ENCODE data around the gene EEIG1.
A peak's percentile ranks its signal among the peaks of the same experiment; 100 is the strongest.
"Not testable (repeated sequence)": the region's sequence is repeated elsewhere in the genome, so short reads cannot be mapped to it uniquely, and the experiment has no call there.

EEIG1 gene

DNA sequence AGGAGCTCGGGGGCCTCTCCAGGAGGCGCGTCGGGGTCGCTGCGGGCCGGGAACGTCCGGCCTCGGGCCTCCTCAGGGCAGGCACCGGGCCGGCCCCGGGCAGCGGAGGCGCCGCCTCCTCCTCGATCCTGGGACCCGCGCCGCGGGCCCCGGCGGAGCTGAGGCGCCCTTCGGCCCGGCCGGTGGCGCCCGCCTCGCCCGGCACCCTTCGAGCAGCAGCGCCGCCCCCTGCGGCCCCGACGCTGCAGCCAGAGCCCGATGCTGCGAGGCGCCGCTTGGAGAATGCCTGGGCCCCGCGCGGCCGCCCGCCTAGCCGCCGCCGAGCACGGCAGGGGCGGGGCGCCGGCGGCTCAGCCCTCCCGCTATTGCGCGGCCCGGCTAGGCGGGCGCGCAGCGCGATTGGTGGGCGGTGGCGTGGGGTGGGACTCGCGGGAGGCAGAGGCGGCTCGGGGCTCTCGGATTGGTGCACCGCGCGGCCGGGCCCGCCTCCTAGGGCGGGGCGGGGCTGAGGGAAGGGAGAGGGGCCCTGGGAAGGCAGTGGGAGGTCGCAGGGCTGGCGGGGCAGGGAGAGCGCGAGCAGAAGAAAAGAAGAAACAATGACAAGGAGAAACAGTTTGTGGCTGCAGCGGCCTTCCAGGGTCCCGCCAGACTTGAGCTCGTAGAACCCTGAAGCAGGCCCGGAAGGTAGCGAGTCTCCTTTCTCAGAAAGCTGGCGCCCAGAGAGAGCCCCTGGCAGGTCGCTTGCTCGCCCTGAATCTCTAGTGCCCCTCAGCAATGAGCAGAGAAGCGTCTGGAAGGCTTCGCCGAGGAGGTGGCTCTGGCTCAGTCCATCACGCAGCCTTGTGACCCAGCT is at the start of gene EEIG1:
Gene EEIG1 (minus strand): TSS at position 284 of the 853 bp plus-strand sequence. CDS start 852 bp downstream, outside the sequence.
- peak; percentile 96 for DNase-seq

GRCh38 chr9:128027705-128028104 is 46.9 kb upstream of the EEIG1 start:
- no peak for DNase-seq

GRCh38 chr9:128026773-128027541 is 46.2 kb upstream of the EEIG1 start:
- peak; percentile 63 for DNase-seq

- DNase-seq: no peak
Observed at GRCh38 chr9:128026255-128026772, 45.5 kb upstream of the EEIG1 start.

GRCh38 chr9:128025736-128026135 is 44.9 kb upstream of the EEIG1 start:
- no peak for DNase-seq

DNA sequence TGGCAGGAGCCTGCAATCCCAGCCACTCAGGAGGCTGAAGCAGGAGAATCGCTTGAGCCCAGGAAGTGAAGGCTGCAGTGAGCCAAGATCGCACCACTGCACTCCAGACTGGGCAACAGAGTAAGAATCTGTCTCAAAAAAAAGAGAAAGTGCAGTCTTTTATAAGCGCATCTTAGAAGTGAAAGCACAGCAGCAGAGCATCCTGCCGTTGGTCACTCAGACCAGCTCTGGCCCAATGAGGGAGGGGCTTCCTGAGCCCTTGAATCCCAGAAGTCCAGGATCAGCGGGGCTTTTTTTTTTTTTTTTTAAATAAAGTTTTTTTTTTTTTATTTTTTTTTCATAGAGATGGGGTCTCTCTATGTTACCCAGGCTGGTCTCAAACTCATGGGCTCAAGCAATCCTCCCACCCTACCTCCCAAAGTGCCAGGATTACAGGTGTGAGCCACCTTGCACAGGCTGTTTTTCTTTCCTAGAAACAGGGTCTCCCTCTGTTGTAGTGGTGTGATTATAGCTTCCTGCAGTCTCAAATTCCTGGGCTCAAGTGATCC is 44.0 kb upstream of the EEIG1 start:
- DNase-seq: no peak

DNA sequence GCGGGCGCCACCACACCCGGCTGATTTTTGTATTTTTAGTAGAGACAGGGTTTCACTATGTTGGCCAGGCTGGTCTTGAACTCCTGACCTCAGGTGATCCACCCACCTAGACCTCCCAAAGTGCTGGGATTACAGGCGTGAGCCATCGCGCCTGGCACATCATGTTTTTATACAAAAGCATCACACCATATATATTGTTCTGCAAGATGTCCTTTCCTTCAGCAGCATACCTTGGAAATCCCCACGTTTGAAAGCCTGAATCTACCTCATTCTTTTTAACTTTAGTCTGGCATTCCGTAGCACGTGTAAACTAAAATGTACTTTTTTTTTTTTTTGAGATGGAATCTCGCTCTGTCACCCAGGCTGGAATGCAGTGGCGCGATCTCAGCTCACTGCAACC is 42.9 kb upstream of the EEIG1 start:
- DNase-seq: not testable (repeated sequence)

DNA sequence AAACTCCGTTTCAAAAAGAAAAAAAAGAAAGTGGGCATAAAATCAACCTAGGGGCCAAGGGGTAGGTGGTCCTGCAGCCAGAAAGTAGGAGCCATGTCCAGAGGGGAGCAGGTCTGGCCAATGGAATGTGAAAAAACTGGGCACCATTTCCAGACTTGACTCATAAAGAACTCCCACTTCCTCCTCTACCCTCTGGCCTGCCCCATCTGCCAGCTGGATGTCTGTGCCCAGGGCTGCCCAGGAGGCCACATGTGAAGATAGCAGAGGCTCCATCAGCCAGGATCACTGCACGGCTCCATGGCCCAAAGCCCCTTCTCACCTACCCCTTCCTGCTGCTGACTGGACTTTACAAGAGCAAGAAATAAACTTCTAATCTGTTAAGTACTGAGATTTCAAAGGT is 42.1 kb upstream of the EEIG1 start:
- DNase-seq: peak; percentile 30

- no peak for DNase-seq
Observed at GRCh38 chr9:128021098-128021497, 40.3 kb upstream of the EEIG1 start.

DNA sequence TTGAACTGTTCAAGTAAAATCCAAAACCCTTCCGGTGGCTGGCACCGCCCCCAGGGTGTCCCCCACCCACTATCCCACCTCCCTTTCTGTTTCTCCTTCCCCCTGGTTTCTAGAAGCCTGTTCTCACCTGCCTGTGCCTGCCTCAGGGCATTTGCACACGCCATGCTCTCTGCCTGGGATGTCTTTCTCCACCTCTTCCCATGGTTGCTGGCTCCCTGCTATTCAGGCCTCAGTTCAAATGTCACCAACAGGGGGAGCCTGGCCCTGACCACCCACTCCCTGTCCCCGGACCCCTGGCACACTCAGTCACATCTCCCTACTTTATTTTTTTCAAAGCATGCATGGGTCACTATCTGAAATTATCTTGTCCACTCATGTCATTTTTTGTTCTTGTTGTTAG is 39.9 kb upstream of the EEIG1 start:
- DNase-seq: no peak

- DNase-seq: peak; percentile 39
Observed at GRCh38 chr9:128015696-128016095, 34.9 kb upstream of the EEIG1 start.

GRCh38 chr9:128011071-128011817 is 30.5 kb upstream of the EEIG1 start:
- DNase-seq: peak; percentile 32

DNA sequence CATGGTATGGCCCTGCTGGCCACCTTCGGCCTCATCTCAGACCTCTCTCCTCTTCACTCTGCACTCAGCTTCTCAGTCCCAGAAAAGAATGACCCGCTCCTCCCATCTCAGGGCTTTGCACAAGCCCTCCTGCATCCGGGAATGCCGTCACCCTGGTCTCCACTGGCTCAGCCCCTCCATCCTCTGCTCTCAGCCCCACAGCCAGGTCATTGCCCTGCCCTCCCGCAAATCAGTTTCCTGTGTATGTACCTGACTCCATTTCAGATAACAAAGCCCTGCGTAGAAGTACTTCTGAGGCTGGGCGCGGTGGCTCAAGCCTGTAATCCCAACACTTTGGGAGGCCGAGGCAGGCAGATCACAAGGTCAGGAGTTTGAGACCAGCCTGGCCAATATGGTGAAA is 28.9 kb upstream of the EEIG1 start:
- no peak for DNase-seq

GRCh38 chr9:128008171-128008570 is 27.4 kb upstream of the EEIG1 start:
- DNase-seq: no peak

DNA sequence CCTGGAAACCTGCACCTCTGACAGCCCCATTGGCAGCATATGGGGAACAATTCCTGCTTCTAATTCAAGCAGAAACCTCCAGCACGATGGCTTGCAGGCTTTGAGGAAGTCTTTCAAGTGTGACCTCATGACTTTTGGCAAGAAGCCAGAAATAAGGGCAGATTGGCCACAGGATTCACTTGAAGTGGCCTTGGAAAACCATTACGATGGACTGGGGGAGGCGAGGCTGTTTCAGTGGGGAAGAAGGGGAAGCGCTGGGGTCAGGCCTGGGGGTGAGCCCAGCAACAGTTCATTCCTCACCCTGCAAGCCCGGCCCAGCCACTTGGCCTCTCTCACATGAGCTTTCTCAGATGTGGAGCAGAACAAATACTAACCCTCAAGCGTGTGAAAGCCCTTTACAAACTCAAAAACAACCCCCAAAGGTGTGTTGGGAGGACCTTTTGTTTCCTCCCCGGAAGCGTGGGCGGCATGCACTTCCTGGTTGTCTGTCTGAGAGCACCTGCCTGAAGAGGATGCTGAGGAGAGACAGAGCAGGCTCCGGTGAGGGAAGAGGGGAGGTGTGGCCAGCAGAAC is 26.9 kb upstream of the EEIG1 start:
- DNase-seq: peak; percentile 97

DNA sequence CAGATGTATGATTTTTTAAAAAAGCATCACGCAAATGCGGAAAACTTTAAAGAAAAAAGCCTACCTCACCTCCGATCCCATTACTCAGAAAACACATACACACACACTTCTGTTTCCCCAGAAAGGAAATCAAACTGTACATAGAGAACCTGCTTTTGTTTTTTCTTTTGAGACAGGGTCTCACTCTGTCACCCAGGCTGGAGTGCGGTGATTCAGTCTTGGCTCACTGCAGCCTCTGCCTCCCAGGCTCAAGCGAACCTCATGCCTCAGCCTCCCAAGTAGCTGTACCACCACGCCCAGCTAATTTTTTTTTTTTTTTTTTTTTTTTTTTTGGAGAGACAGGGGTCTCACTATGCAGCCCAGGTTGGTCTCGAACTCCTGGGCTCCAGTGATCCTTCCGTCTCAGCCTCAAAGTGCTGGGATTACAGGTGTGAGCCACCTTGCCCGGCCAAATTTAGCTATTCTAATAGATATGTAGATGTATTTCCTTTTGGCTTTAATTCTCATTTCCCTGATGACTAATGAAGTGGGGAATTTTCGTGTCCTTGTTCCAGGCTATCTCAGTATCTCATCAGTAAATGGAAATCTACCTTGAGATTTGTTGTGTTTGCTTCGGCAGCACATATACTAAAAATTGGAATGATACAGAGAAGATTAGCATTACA is 25.7 kb upstream of the EEIG1 start:
- no peak for DNase-seq

- peak; percentile 65 for DNase-seq
Observed at GRCh38 chr9:128005923-128006322, 25.1 kb upstream of the EEIG1 start.

DNA sequence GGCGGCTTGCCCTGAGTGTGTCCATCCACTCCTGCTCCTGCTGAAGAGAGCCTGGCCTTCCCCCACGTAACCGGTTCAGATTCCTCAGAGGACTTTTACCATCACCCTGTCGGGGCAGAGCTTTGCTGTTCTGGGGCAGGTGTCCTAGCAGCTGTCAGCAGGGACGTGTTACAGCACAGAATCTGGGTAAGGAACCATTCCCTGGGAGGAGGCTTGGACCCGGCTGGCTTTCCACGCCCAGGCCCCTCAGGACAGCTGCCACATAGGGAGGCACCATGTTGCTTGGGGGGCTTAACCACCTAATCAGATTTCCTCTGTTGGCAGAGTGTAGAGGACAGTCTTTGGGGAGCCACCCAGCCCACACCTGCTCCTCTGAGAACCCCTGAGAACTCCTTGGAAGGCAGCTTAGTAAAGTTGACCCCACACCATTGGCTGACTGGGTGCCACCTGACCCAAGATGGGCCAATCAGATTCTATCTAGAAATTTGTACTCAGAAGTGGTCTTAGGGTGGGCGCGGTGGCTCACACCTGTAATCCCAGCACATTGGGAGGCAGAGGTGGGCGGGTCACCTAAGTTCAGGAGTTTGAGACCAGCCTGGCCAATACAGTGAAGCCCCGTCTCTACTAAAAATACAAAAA is 23.3 kb upstream of the EEIG1 start:
- no peak for DNase-seq

GRCh38 chr9:128002959-128003358 is 22.2 kb upstream of the EEIG1 start:
- no peak for DNase-seq

DNA sequence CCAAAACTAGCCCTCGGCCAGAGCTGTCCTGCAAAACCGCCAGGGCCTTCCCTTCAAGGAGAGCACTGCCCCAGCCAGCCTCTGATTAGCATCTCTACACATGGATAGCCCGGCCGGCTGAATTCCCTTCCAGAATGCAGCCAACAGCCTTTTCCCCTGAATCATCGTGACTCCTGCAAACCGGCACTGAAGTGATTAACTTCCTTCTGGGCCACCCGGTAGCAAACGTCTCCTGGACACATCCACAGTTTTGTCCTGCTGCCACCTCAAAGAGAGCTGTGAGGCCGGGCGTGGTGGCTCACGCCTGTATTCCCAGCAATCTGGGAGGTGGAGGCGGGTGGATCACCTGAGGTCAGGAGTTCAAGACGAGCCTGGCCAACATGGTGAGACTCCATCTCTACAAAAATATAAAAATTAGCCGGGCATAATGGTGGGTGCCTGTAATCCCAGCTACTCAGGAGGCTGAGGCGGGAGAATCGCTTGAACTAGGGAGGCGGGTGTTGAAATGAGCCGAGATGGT is 21.1 kb upstream of the EEIG1 start:
- DNase-seq: peak; percentile 42

GRCh38 chr9:128001151-128001778 is 20.5 kb upstream of the EEIG1 start:
- DNase-seq: no peak
